Ovary (tissue), 9 donors: ENCODE data around the gene CDCA7L. TPM values are rescaled to one million over a fixed set of nuclear protein-coding genes. Genes with fewer than 3 reads are reported as not detected.
"Not testable (repeated sequence)": the region's sequence is repeated elsewhere in the genome, so short reads cannot be mapped to it uniquely, and the experiment has no call there.

Source experiments
- DNase-seq, 5 donors: peaks; one replicate each; pipeline ENCODE4 v3.0.0-alpha.2; 2019 to 2020
- H3K27ac ChIP-seq, 2 donors: fragments of 200-600 bp; one replicate each; pipeline versions ENCODE4 v1.5.1 to v1.8.0; 2019 to 2022
- H3K27me3 ChIP-seq: fragments of 200-600 bp; one replicate; pipeline ENCODE4 v1.8.0; 2022
- H3K36me3 ChIP-seq: fragments of 200-600 bp; sonication (generic); one replicate; pipeline ENCODE4 v1.5.1; 2019
- H3K4me1 ChIP-seq: one replicate; pipeline ENCODE4 v1.8.1; 2013; ENCODE audit warnings: mild to moderate bottlenecking, moderate library complexity; ENCODE audit not compliant: insufficient read depth
- H3K4me3 ChIP-seq: fragments of 200-600 bp; sonication (generic); one replicate; pipeline ENCODE4 v1.5.1; 2017
- H3K9me3 ChIP-seq, 2 donors: fragments of 200-600 bp in 1 of 2; sonication (generic) in 1 of 2; one replicate each; pipeline versions ENCODE4 v1.5.1 to v1.8.1; 2013 to 2019; ENCODE audit warnings: mild to moderate bottlenecking in 1 of 2, moderate library complexity in 1 of 2
- EP300 ChIP-seq: sonication (generic); formaldehyde crosslinking; IDR thresholded peaks from one replicate; pipeline ENCODE4 v1.6.1; 2017; ENCODE audit warnings: antibody characterized with exemption
- POLR2A ChIP-seq: fragments of 450-650 bp; IDR thresholded peaks from one replicate; pipeline ENCODE4 v1.6.1; 2017; ENCODE audit warnings: antibody characterized with exemption, mild to moderate bottlenecking, moderate library complexity
- WGBS, 3 donors: extraction: QIAGEN DNeasy Blood & Tissue Kit in 1 of 3; methylation state at CpG; one replicate each; pipeline versions ENCODE4 v1.1.5 to v1.1.7; 2013 to 2017; 5-methylcytosine and 5-hydroxymethylcytosine counted together
- intact Hi-C, 4 donors: fragments of 100-400 bp; cut with DNase I; formaldehyde crosslinking; loops; one replicate each; pipeline versions ENCODE4 v1.11.0 to v1.15.1; 2022 to 2023
- polyA plus RNA-seq, 2 donors: library from polyadenylated mRNA; stranded (reverse); fragments of 200-250 nt in 1 of 2; fragments of 350-450 nt in 1 of 2; fragmentation: Illumina TruSeq in 1 of 2; extraction: RNeasy Lipid Tissue Mini Kit (QIAGEN cat#74804) in 1 of 2; gene quantifications; one replicate each; pipeline ENCODE4 v1.2.3, GENCODE V29; 2013 to 2014
- total RNA-seq, 7 donors: library from RNA; depleted of rRNA in 2 of 7; stranded (reverse); fragments of >200 nt in 2 of 7; fragmentation: NEBNext Ultra II Directional in 3 of 7; extraction: Animal tissue kit (Norgen Biotek cat#: 25700) in 3 of 7; gene quantifications; one replicate each; pipeline versions ENCODE4 v1.1.0 to v1.2.4, GENCODE V29; 2016 to 2023
- TF ChIP-seq, protein P1 (sequence below), 3 donors: fragments of 450-650 bp in 2 of 3; fragments of 200-600 bp in 1 of 3; IDR thresholded peaks; one replicate each; pipeline versions ENCODE4 v1.5.1 to v1.8.0; 2016 to 2022; ENCODE audit warnings: antibody characterized with exemption in 3 of 3, mild to moderate bottlenecking in 1 of 3
- donor health status: DM: no; HTN: no; CAD: no; lungs with moderate emphysema.
- donor health status: DM: no; HTN: no; CAD: no.
- donor health status: Bipolar disorder and iron deficiency.
- donor health status: DM: yes; HTN: yes; CAD: no.
- donor health status: DM: no; HTN: no; CAD: no.
- donor health status: DM: yes; HTN: yes; CAD: no.

Gene CDCA7L
- total and polyA plus RNA-seq, 9 donors, result 16.8 to 35.1 (median 26.8) TPM

DNA sequence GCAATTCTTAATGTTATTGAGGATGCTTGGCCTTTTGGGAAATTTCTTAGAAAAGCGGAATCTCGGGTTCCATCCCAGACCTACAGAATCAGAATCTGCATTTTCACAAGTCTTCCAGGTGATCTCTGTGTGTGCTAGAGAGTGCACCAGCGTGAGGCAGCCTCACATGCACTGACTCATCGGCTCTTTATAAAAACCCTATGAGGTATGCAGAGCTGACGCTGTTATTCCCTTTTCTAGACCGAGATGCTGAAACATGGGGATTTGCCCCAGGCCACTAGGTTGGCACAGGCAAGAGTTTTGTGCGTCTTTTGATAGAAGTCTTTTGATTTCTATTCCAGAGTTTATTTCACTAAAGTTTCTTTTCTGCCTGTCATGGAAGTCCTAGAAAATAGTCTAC, 61.2 kb downstream of the CDCA7L start:
- Histone ChIP-seq H3K36me3 (no peaks in the 10 kb centered on the region), H3K4me1 (no peaks in the 10 kb centered on the region), H3K27ac (no peak overlapping the region), H3K27me3 (no peaks in the 10 kb centered on the region), H3K9me3 (no peaks in the 10 kb centered on the region), H3K4me3 (no peak overlapping the region)
- intact Hi-C loops, result no loop called here
- TF ChIP-seq EP300 (no peak), POLR2A (no peak)
- TF ChIP-seq, protein P1, sequence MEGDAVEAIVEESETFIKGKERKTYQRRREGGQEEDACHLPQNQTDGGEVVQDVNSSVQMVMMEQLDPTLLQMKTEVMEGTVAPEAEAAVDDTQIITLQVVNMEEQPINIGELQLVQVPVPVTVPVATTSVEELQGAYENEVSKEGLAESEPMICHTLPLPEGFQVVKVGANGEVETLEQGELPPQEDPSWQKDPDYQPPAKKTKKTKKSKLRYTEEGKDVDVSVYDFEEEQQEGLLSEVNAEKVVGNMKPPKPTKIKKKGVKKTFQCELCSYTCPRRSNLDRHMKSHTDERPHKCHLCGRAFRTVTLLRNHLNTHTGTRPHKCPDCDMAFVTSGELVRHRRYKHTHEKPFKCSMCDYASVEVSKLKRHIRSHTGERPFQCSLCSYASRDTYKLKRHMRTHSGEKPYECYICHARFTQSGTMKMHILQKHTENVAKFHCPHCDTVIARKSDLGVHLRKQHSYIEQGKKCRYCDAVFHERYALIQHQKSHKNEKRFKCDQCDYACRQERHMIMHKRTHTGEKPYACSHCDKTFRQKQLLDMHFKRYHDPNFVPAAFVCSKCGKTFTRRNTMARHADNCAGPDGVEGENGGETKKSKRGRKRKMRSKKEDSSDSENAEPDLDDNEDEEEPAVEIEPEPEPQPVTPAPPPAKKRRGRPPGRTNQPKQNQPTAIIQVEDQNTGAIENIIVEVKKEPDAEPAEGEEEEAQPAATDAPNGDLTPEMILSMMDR (IDR thresholded peaks at IDR 0.05), result no peak
- DNase-seq, result no peak
- 93 to 96% (median 95%) methylated on average over 7 of the region's 7 CpGs for WGBS, 3 donors

DNA sequence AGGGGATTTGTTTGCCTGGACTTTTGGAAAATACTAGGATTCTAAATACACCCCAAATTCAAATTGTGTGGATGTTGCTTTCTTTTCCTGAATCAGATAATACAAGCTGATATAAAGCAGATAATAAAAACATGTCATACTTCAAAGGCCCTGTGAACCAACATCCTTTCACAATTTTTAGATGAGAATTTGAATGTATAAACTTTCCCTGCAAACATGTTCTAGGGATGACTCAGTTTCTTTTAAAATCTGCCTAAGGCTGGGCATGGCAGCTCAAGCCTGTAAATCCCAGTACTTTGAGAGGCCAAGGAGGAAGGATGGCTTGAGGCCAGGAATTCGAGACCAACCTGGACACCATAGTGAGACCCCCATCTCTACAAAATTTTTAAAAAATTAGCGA, 62.2 kb downstream of the CDCA7L start:
- DNase-seq, H3K4me3 ChIP-seq, H3K9me3 ChIP-seq, H3K36me3 ChIP-seq, intact Hi-C loops, H3K27ac ChIP-seq, H3K4me1 ChIP-seq, H3K27me3 ChIP-seq: not testable (repeated sequence)
- 89 to 94% (median 92%) methylated on average over 2 of the region's 2 CpGs for WGBS, 3 donors

DNA sequence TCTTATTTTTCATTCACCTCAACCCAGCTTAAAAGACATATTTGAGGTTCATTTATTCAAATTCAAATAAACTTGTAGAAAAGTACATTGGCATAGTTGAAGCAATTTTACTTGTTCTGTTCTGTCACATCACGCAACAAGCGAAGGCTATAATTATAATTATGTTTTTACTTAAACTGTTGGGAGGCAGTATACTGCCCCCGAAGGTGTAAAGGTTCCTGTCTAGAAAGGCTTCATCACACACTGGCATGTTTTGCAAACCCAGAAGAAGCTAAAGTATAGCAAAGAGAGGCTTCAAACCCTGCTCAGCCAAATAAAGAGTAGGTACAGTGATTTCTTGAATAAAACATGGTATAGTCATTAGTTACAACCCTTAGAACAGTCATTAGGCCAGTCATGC, 62.6 kb downstream of the CDCA7L start:
- H3K27me3 ChIP-seq, result no peaks in the 10 kb centered on the region
- no peaks in the 10 kb centered on the region for H3K4me1 ChIP-seq
- intact Hi-C loops, result no loop called here
- no peak overlapping the region for H3K27ac ChIP-seq
- DNase-seq, result no peak
- H3K4me3 ChIP-seq, result no peak overlapping the region
- 92 to 93% (median 92%) methylated on average over 3 of the region's 3 CpGs for WGBS, 3 donors
- no peaks in the 10 kb centered on the region for H3K36me3 ChIP-seq
- no peaks in the 10 kb centered on the region for H3K9me3 ChIP-seq
- TF ChIP-seq POLR2A (no peak), EP300 (no peak)
- TF ChIP-seq, protein P1 (IDR thresholded peaks at IDR 0.05), result no peak

DNA sequence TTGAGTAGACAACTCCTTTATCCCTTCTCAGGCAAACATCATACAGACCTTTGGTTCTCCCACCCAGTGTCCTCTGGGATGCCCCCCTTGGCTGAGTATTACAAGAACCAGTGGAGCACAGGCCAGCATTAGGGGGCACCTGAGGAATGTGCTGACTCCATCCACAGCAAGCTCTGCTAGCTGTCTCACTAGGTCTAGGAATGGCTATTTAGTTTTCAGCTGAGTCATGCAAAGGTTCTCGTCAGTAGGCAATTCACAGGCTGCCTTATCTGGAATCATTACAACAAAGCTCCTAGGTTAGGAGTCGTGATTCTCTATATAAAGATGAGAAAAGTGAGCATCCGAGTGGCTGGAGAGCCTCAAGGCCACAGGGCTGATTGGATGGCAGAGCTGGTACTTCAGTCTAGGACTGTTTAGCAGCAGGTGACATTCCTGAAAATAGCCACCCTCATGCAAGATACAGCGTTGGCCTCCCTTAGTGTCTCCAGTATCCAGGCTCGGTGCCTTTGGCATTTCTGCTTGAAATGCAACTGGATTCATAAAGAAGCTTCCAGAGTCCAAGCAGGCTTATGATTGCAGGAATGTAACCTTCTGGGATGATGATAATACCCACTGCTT, 75.8 kb downstream of the CDCA7L start:
- no peaks in the 10 kb centered on the region for H3K27me3 ChIP-seq
- intact Hi-C loops, result no loop called here
- H3K9me3 ChIP-seq, result peaks cover 0 to 3% of the 10 kb centered on the region in 2 donors
- DNase-seq, result no peak
- no peak overlapping the region for H3K4me3 ChIP-seq
- H3K27ac ChIP-seq, result no peak overlapping the region
- H3K36me3 ChIP-seq, result no peaks in the 10 kb centered on the region
- WGBS, 3 donors, result 64 to 79% (median 69%) methylated on average over 5 of the region's 5 CpGs
- TF ChIP-seq, protein P1 (IDR thresholded peaks at IDR 0.05), result no peak
- no peaks in the 10 kb centered on the region for H3K4me1 ChIP-seq

DNA sequence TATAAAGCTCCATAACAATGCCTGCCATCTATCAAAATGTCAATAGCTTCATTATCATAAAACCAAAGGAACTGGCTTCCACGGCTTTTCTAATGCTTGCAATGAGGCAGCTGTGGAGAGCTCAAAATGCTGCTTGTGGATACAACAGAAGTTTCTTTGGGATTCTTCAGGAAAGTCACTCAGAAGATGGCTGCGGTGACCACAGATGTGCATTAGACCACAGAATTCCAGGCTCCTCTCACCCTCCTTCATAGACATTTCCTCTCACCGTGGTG, 77.2 kb downstream of the CDCA7L start:
- 53 to 60% (median 58%) methylated on average over 3 of the region's 3 CpGs for WGBS, 3 donors
- no peaks in the 10 kb centered on the region for H3K4me1 ChIP-seq
- no peak overlapping the region for H3K27ac ChIP-seq
- H3K9me3 ChIP-seq, result peaks cover 0 to 3% of the 10 kb centered on the region in 2 donors
- H3K4me3 ChIP-seq, result no peak overlapping the region
- no peaks in the 10 kb centered on the region for H3K27me3 ChIP-seq
- intact Hi-C loops, result no loop called here
- no peak for DNase-seq
- no peaks in the 10 kb centered on the region for H3K36me3 ChIP-seq
- TF ChIP-seq, protein P1 (IDR thresholded peaks at IDR 0.05), result no peak
- TF ChIP-seq EP300 (no peak), POLR2A (no peak)
